ENCODE data around the gene UQCC2.

GRCh38 chr6:33737267-33738026, 25.9 kb upstream of the UQCC2 start:
- TF ChIP-seq POLR2A (IDR thresholded peaks at IDR 0.05; ENCODE audit: low read length) (no peak), GATA1 (IDR thresholded peaks at IDR 0.05; ENCODE audit: low read depth, low read length) (no peak)

Data from erythroblast (primary cell).